ENCODE data around the gene PRICKLE2.

The PRICKLE2 gene

GRCh38 chr3:64234571-64234970 is 9.3 kb upstream of the PRICKLE2 start:
- Histone ChIP-seq H3K27ac (ENCODE audit: low read depth, low read length) (no peak overlapping the region), H3K4me3 (ENCODE audit: low read length) (no peak overlapping the region), H3K36me3 (ENCODE audit: insufficient read depth, low read length) (peaks cover 3% of the 10 kb centered on the region; the same call in 1 of the 2 replicates), H3K27me3 (ENCODE audit: insufficient read depth, low read length) (no peaks in the 10 kb centered on the region), H3K4me1 (ENCODE audit: insufficient read depth, low read length) (peaks cover 23% of the 10 kb centered on the region), H3K9me3 (ENCODE audit: insufficient read depth, low read depth, low read length) (peaks cover 3% of the 10 kb centered on the region), H3K9ac (ENCODE audit: low read depth, low read length) (no peak overlapping the region)
- WGBS, result 95% methylated on average over 2 of the region's 5 CpGs

- Histone ChIP-seq H3K36me3 (ENCODE audit: insufficient read depth, low read length) (peaks cover 3% of the 10 kb centered on the region; the same call in 1 of the 2 replicates), H3K4me3 (ENCODE audit: low read length) (no peak overlapping the region), H3K9me3 (ENCODE audit: insufficient read depth, low read depth, low read length) (peaks cover under 1% of the 10 kb centered on the region), H3K9ac (ENCODE audit: low read depth, low read length) (no peak overlapping the region), H3K4me1 (ENCODE audit: insufficient read depth, low read length) (peaks cover 9% of the 10 kb centered on the region; the same call in 1 of the 2 replicates), H3K27me3 (ENCODE audit: insufficient read depth, low read length) (no peaks in the 10 kb centered on the region), H3K27ac (ENCODE audit: low read depth, low read length) (no peak overlapping the region)
- WGBS, result 90% methylated on average over 4 of the region's 4 CpGs
Observed at GRCh38 chr3:64232821-64233220, 7.6 kb upstream of the PRICKLE2 start.

- Histone ChIP-seq H3K9ac (ENCODE audit: low read depth, low read length) (no peak overlapping the region), H3K27ac (ENCODE audit: low read depth, low read length) (no peak overlapping the region), H3K27me3 (ENCODE audit: insufficient read depth, low read length) (no peaks in the 10 kb centered on the region), H3K36me3 (ENCODE audit: insufficient read depth, low read length) (no peaks in the 10 kb centered on the region; the same call in 1 of the 2 replicates), H3K9me3 (ENCODE audit: insufficient read depth, low read depth, low read length) (no peaks in the 10 kb centered on the region), H3K4me3 (ENCODE audit: low read length) (no peak overlapping the region), H3K4me1 (ENCODE audit: insufficient read depth, low read length) (peaks cover 19% of the 10 kb centered on the region)
- 90% methylated on average over 1 of the region's 1 CpG for WGBS
Observed at GRCh38 chr3:64229903-64230302, 4.6 kb upstream of the PRICKLE2 start.

GRCh38 chr3:64228110-64228509 is 2.8 kb upstream of the PRICKLE2 start:
- WGBS, result 100% methylated on average over 1 of the region's 1 CpG
- Histone ChIP-seq H3K27ac (ENCODE audit: low read depth, low read length) (no peak overlapping the region), H3K9me3 (ENCODE audit: insufficient read depth, low read depth, low read length) (no peaks in the 10 kb centered on the region), H3K36me3 (ENCODE audit: insufficient read depth, low read length) (no peaks in the 10 kb centered on the region), H3K9ac (ENCODE audit: low read depth, low read length) (no peak overlapping the region), H3K4me3 (ENCODE audit: low read length) (no peak overlapping the region), H3K4me1 (ENCODE audit: insufficient read depth, low read length) (peaks cover 34% of the 10 kb centered on the region), H3K27me3 (ENCODE audit: insufficient read depth, low read length) (no peaks in the 10 kb centered on the region)

GRCh38 chr3:64226730-64227129 is 1.5 kb upstream of the PRICKLE2 start:
- Histone ChIP-seq H3K4me3 (ENCODE audit: low read length) (no peak overlapping the region), H3K9ac (ENCODE audit: low read depth, low read length) (no peak overlapping the region), H3K27ac (ENCODE audit: low read depth, low read length) (no peak overlapping the region), H3K27me3 (ENCODE audit: insufficient read depth, low read length) (no peaks in the 10 kb centered on the region), H3K36me3 (ENCODE audit: insufficient read depth, low read length) (no peaks in the 10 kb centered on the region), H3K4me1 (ENCODE audit: insufficient read depth, low read length) (peaks cover 44% of the 10 kb centered on the region), H3K9me3 (ENCODE audit: insufficient read depth, low read depth, low read length) (no peaks in the 10 kb centered on the region)
- 95% methylated on average over 3 of the region's 3 CpGs for WGBS

GRCh38 chr3:64225695-64226499 is 631 bp upstream of the PRICKLE2 start:
- H3K27ac ChIP-seq (ENCODE audit: low read depth, low read length), result peak overlapping the region; percentile 81
- peaks cover 53% of the 10 kb centered on the region for H3K4me1 ChIP-seq (ENCODE audit: insufficient read depth, low read length)
- H3K9ac ChIP-seq (ENCODE audit: low read depth, low read length), result peak overlapping the region; percentile 6; the same call in 1 of the 2 replicates
- no peaks in the 10 kb centered on the region for H3K36me3 ChIP-seq (ENCODE audit: insufficient read depth, low read length)
- WGBS, result 78% methylated on average over 7 of the region's 7 CpGs
- H3K9me3 ChIP-seq (ENCODE audit: insufficient read depth, low read depth, low read length), result no peaks in the 10 kb centered on the region
- H3K27me3 ChIP-seq (ENCODE audit: insufficient read depth, low read length), result no peaks in the 10 kb centered on the region; the same call in 1 of the 2 replicates
- peak overlapping the region; percentile 43 for H3K4me3 ChIP-seq (ENCODE audit: low read length)

- Histone ChIP-seq H3K36me3 (ENCODE audit: insufficient read depth, low read length) (no peaks in the 10 kb centered on the region), H3K4me1 (ENCODE audit: insufficient read depth, low read length) (peaks cover 54% of the 10 kb centered on the region), H3K27me3 (ENCODE audit: insufficient read depth, low read length) (peaks cover 14% of the 10 kb centered on the region), H3K27ac (ENCODE audit: low read depth, low read length) (no peak overlapping the region), H3K9me3 (ENCODE audit: insufficient read depth, low read depth, low read length) (no peaks in the 10 kb centered on the region), H3K4me3 (ENCODE audit: low read length) (peak overlapping the region; percentile 43; the same call in 1 of the 2 replicates), H3K9ac (ENCODE audit: low read depth, low read length) (no peak overlapping the region)
- WGBS, result 82% methylated on average over 8 of the region's 9 CpGs
Observed at GRCh38 chr3:64223791-64224745, 1.2 kb downstream of the PRICKLE2 start.

- WGBS, result 93% methylated on average over 3 of the region's 3 CpGs
- H3K36me3 ChIP-seq (ENCODE audit: insufficient read depth, low read length), result no peaks in the 10 kb centered on the region
- H3K27me3 ChIP-seq (ENCODE audit: insufficient read depth, low read length), result peaks cover 18% of the 10 kb centered on the region
- H3K27ac ChIP-seq (ENCODE audit: low read depth, low read length), result no peak overlapping the region
- H3K4me3 ChIP-seq (ENCODE audit: low read length), result no peak overlapping the region
- no peaks in the 10 kb centered on the region for H3K9me3 ChIP-seq (ENCODE audit: insufficient read depth, low read depth, low read length)
- H3K4me1 ChIP-seq (ENCODE audit: insufficient read depth, low read length), result peaks cover 64% of the 10 kb centered on the region
- no peak overlapping the region for H3K9ac ChIP-seq (ENCODE audit: low read depth, low read length)
Observed at GRCh38 chr3:64222501-64223111, 2.7 kb downstream of the PRICKLE2 start.

GRCh38 chr3:64221571-64222257 is 3.6 kb downstream of the PRICKLE2 start:
- Histone ChIP-seq H3K4me3 (ENCODE audit: low read length) (no peak overlapping the region), H3K9me3 (ENCODE audit: insufficient read depth, low read depth, low read length) (no peaks in the 10 kb centered on the region), H3K27me3 (ENCODE audit: insufficient read depth, low read length) (peaks cover 18% of the 10 kb centered on the region), H3K36me3 (ENCODE audit: insufficient read depth, low read length) (no peaks in the 10 kb centered on the region), H3K4me1 (ENCODE audit: insufficient read depth, low read length) (peaks cover 73% of the 10 kb centered on the region), H3K27ac (ENCODE audit: low read depth, low read length) (no peak overlapping the region), H3K9ac (ENCODE audit: low read depth, low read length) (no peak overlapping the region)
- WGBS, result 91% methylated on average over 6 of the region's 6 CpGs

- Histone ChIP-seq H3K9me3 (ENCODE audit: insufficient read depth, low read depth, low read length) (no peaks in the 10 kb centered on the region), H3K9ac (ENCODE audit: low read depth, low read length) (no peak overlapping the region), H3K4me1 (ENCODE audit: insufficient read depth, low read length) (peaks cover 80% of the 10 kb centered on the region), H3K27me3 (ENCODE audit: insufficient read depth, low read length) (peaks cover 22% of the 10 kb centered on the region), H3K4me3 (ENCODE audit: low read length) (no peak overlapping the region), H3K36me3 (ENCODE audit: insufficient read depth, low read length) (no peaks in the 10 kb centered on the region), H3K27ac (ENCODE audit: low read depth, low read length) (no peak overlapping the region)
- 49% methylated on average over 8 of the region's 8 CpGs for WGBS
Observed at GRCh38 chr3:64220161-64220914, 4.9 kb downstream of the PRICKLE2 start.

All from HUES64 (cell line).